CD4-positive, CD25-positive, alpha-beta regulatory T cell (primary cell): ENCODE measurements around the gene C10orf53. TPM values are rescaled to one million over a fixed set of nuclear protein-coding genes. Genes with fewer than 3 reads are reported as not detected.
"Not testable (repeated sequence)": the region's sequence is repeated elsewhere in the genome, so short reads cannot be mapped to it uniquely, and the experiment has no call there.

Experiments used
- ATAC-seq, 2 donors: fragments of 150-1000 bp; cut with Tn5 transposase; one replicate each; pipeline ENCODE4 v1.10.0; 2021; ENCODE audit warnings: low read depth in 2 of 2, moderate number of reproducible peaks in 2 of 2, moderate library complexity in 1 of 2
- DNase-seq, 3 donors: peaks; one replicate each; pipeline versions ENCODE4 v3.0.0 to v3.0.0-alpha.2; 2012 to 2022; ENCODE audit warnings: mixed read lengths in 1 of 3
- H3K27ac ChIP-seq: one replicate; pipeline ENCODE4 v1.7.0; 2013; ENCODE audit warnings: mild to moderate bottlenecking, low read length; ENCODE audit not compliant: insufficient read depth, poor library complexity, severe bottlenecking
- H3K27me3 ChIP-seq: one replicate; pipeline ENCODE4 v1.7.0; 2013; ENCODE audit warnings: low read length; ENCODE audit not compliant: control insufficient read depth, insufficient read depth
- H3K36me3 ChIP-seq: one replicate; pipeline ENCODE4 v1.7.0; 2013; ENCODE audit warnings: mild to moderate bottlenecking, low read length, moderate library complexity; ENCODE audit not compliant: control insufficient read depth, insufficient read depth
- H3K4me1 ChIP-seq: 2 replicates; pipeline ENCODE4 v1.7.0; 2013; ENCODE audit warnings: mild to moderate bottlenecking, low read length; ENCODE audit not compliant: insufficient read depth, control insufficient read depth, poor library complexity, severe bottlenecking
- H3K4me3 ChIP-seq: one replicate; pipeline ENCODE4 v1.7.0; 2013; ENCODE audit warnings: low read depth, mild to moderate bottlenecking, low read length, moderate library complexity
- H3K9me3 ChIP-seq, 2 experiments: 1 replicate in 1 of 2; 2 replicates in 1 of 2; pipeline ENCODE4 v1.7.0; 2013; ENCODE audit warnings: low read length in 2 of 2, mild to moderate bottlenecking in 1 of 2, moderate library complexity in 1 of 2; ENCODE audit not compliant: control insufficient read depth in 2 of 2
- H3K27ac Mint-ChIP-seq, 3 donors: one replicate each; pipeline ENCODE4 v1.8.0; 2020 to 2022; ENCODE audit warnings: mild to moderate bottlenecking in 3 of 3, mixed read lengths in 3 of 3, moderate library complexity in 2 of 3
- H3K27me3 Mint-ChIP-seq: one replicate; pipeline ENCODE4 v1.8.0; 2022; ENCODE audit warnings: mild to moderate bottlenecking, mixed read lengths
- H3K36me3 Mint-ChIP-seq: one replicate; pipeline ENCODE4 v1.8.0; 2020; ENCODE audit warnings: mixed read lengths
- H3K4me1 Mint-ChIP-seq, 4 donors: one replicate each; pipeline ENCODE4 v1.8.0; 2020 to 2022; ENCODE audit warnings: mixed read lengths in 4 of 4, mild to moderate bottlenecking in 1 of 4
- H3K4me3 Mint-ChIP-seq, 4 donors: one replicate each; pipeline ENCODE4 v1.8.0; 2020 to 2022; ENCODE audit warnings: mild to moderate bottlenecking in 4 of 4, mixed read lengths in 4 of 4, moderate library complexity in 3 of 4
- H3K9me3 Mint-ChIP-seq, 7 donors: one replicate each; pipeline ENCODE4 v1.8.0; 2020 to 2022; ENCODE audit warnings: mixed read lengths in 7 of 7, mild to moderate bottlenecking in 3 of 7, moderate library complexity in 2 of 7
- polyA plus RNA-seq, 4 donors: library from polyadenylated mRNA; unstranded; fragments of 300-500 nt; fragmentation: Illumina TruSeq; gene quantifications; one replicate each; pipeline ENCODE4 v1.2.3, GENCODE V29; 2021
- total RNA-seq: library from RNA; stranded (reverse); gene quantifications from one replicate; pipeline ENCODE4 v1.2.3, GENCODE V29; 2022

Gene C10orf53
- total and polyA plus RNA-seq, 5 donors from 2014 or later = not detected

DNA sequence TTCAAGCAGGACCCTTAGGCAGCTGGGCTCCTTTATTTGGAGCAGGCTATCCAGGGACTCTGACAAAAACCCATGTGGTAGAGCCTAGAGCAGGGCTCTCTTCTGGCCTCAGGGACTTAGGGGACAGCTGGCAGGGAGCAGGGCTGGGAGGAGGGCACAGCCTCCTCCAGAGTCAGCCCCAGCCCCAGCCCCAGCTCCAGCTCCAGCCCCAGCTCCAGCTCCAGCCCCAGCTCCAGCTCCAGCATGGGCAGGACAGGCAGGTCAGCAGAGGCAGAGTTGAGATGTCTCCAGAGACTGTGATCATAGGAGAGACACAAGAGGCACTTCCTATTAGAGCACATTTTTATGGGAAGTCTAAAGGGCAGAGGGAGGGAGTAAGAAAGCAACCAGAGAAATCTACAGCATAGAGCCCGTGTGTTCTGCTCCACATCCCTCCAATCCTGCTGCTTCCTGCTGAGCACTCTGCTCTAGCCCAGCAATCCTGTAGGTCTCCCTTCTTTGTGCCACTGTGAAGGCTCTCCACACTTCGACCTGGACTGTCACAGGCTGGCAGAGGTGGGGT is 13.3 kb upstream of the C10orf53 start:
- Mint-ChIP-seq H3K27me3 (peaks cover 3% of the 10 kb centered on the region), H3K9me3 (peaks cover 0 to 3% (median 0%) of the 10 kb centered on the region in 7 donors), H3K36me3 (no peaks in the 10 kb centered on the region), H3K4me3 (no peak overlapping the region), H3K4me1 (no peaks in the 10 kb centered on the region), H3K27ac (no peak overlapping the region)
- no peaks in the 10 kb centered on the region for H3K4me1 ChIP-seq
- H3K9me3 ChIP-seq = no peaks in the 10 kb centered on the region
- ATAC-seq (no peak), DNase-seq (no peak)
- H3K27me3 ChIP-seq = no peaks in the 10 kb centered on the region
- H3K4me3 ChIP-seq = no peak overlapping the region
- H3K27ac ChIP-seq = no peak overlapping the region
- no peaks in the 10 kb centered on the region for H3K36me3 ChIP-seq

- Histone ChIP-seq H3K36me3 (no peaks in the 10 kb centered on the region), H3K4me1 (no peaks in the 10 kb centered on the region), H3K4me3 (no peak overlapping the region), H3K27me3 (no peaks in the 10 kb centered on the region), H3K9me3 (no peaks in the 10 kb centered on the region), H3K27ac (no peak overlapping the region)
- Mint-ChIP-seq H3K27ac (no peak overlapping the region), H3K27me3 (peaks cover 8% of the 10 kb centered on the region), H3K36me3 (no peaks in the 10 kb centered on the region), H3K9me3 (peaks cover 0 to 7% (median 0%) of the 10 kb centered on the region in 7 donors), H3K4me3 (no peak overlapping the region), H3K4me1 (no peaks in the 10 kb centered on the region)
- no peak for ATAC-seq
- DNase-seq = no peak
Observed at GRCh38 chr10:49666685-49667084, 12.8 kb upstream of the C10orf53 start.

GRCh38 chr10:49667991-49668390 is 11.5 kb upstream of the C10orf53 start:
- Mint-ChIP-seq H3K36me3 (no peaks in the 10 kb centered on the region), H3K27me3 (peaks cover 15% of the 10 kb centered on the region), H3K4me1 (no peaks in the 10 kb centered on the region), H3K9me3 (peaks cover 0 to 7% (median 0%) of the 10 kb centered on the region in 7 donors), H3K4me3 (no peak overlapping the region), H3K27ac (no peak overlapping the region)
- H3K9me3 ChIP-seq = no peaks in the 10 kb centered on the region
- no peak for DNase-seq
- H3K27ac ChIP-seq = no peak overlapping the region
- H3K4me3 ChIP-seq = no peak overlapping the region
- H3K27me3 ChIP-seq = no peaks in the 10 kb centered on the region
- H3K4me1 ChIP-seq = no peaks in the 10 kb centered on the region
- no peak for ATAC-seq
- H3K36me3 ChIP-seq = no peaks in the 10 kb centered on the region

DNA sequence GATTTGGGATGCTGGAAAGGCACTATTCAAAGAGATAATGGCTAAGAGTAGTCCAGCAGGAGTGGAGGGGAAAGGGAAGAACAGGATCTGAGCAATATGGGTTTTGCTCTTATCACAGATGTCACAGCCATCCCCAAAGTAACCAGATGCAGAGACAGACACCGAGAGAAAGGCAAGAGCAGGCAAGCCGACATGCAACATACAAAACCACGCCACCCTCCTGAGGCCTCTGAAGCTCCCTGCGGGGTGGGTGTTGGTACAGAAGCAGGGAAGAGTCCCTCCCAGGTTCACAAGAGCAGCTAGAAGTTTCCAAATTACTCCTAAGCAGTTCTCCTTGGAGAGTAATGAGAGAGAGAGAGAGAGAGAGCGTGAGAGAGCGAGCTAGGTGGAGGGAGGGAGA is 10.8 kb upstream of the C10orf53 start:
- Histone ChIP-seq H3K27ac (no peak overlapping the region), H3K36me3 (no peaks in the 10 kb centered on the region), H3K4me3 (no peak overlapping the region), H3K27me3 (peaks cover 2% of the 10 kb centered on the region), H3K4me1 (no peaks in the 10 kb centered on the region), H3K9me3 (no peaks in the 10 kb centered on the region)
- Mint-ChIP-seq H3K9me3 (peaks cover 0 to 11% (median 0%) of the 10 kb centered on the region in 7 donors), H3K4me3 (no peak overlapping the region), H3K27me3 (peaks cover 15% of the 10 kb centered on the region), H3K27ac (no peak overlapping the region), H3K36me3 (no peaks in the 10 kb centered on the region), H3K4me1 (no peaks in the 10 kb centered on the region)
- no peak for ATAC-seq
- DNase-seq = no peak

GRCh38 chr10:49678827-49679479 is 498 bp upstream of the C10orf53 start:
- no peaks in the 10 kb centered on the region for H3K36me3 ChIP-seq
- H3K27me3 Mint-ChIP-seq = peaks cover 25% of the 10 kb centered on the region
- peaks cover 0 to 25% (median 12%) of the 10 kb centered on the region in 7 donors for H3K9me3 Mint-ChIP-seq
- H3K4me1 ChIP-seq = no peaks in the 10 kb centered on the region
- no peaks in the 10 kb centered on the region for H3K36me3 Mint-ChIP-seq
- no peak overlapping the region for H3K27ac Mint-ChIP-seq
- H3K4me3 ChIP-seq = no peak overlapping the region
- peaks cover 4% of the 10 kb centered on the region for H3K27me3 ChIP-seq
- peaks cover 0 to 18% of the 10 kb centered on the region in 2 experiments for H3K9me3 ChIP-seq
- H3K27ac ChIP-seq = no peak overlapping the region
- DNase-seq (no peak), ATAC-seq (no peak)
- no peak overlapping the region for H3K4me3 Mint-ChIP-seq
- H3K4me1 Mint-ChIP-seq = no peaks in the 10 kb centered on the region

DNA sequence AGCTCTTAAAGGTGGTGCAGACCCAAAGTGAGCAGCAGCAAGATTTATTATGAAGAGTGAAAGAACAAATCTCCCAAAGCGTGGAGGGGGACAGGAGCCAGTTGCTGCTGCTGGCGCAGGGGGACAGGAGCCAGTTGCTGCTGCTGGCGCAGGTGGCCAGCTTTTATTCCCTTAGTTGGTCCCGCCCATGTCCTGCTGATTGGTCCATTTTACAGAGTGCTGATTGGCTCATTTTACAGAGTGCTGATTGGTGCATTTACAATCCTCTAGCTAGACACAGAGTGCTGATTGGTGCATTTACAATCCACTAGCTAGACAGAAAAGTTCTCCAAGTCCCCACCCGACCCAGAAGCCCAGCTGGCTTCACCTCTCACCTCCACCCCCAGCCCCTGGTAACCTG is 3.0 kb downstream of the C10orf53 start:
- not testable (repeated sequence) for H3K4me3 ChIP-seq, H3K4me3 Mint-ChIP-seq, DNase-seq, H3K4me1 ChIP-seq, H3K36me3 ChIP-seq, ATAC-seq, H3K27ac Mint-ChIP-seq, H3K36me3 Mint-ChIP-seq, H3K27ac ChIP-seq, H3K4me1 Mint-ChIP-seq
- Mint-ChIP-seq H3K27me3 (peaks cover 24% of the 10 kb centered on the region), H3K9me3 (peaks cover 0 to 28% (median 12%) of the 10 kb centered on the region in 7 donors)
- Histone ChIP-seq H3K9me3 (peaks cover 4 to 18% of the 10 kb centered on the region in 2 experiments), H3K27me3 (peaks cover 10% of the 10 kb centered on the region)

GRCh38 chr10:49682879-49683278 is 3.4 kb downstream of the C10orf53 start:
- DNase-seq = no peak
- Mint-ChIP-seq H3K9me3 (peaks cover 1 to 30% (median 14%) of the 10 kb centered on the region in 7 donors), H3K27me3 (peaks cover 28% of the 10 kb centered on the region), H3K4me1 (no peaks in the 10 kb centered on the region), H3K4me3 (no peak overlapping the region), H3K27ac (no peak overlapping the region), H3K36me3 (no peaks in the 10 kb centered on the region)
- no peak overlapping the region for H3K4me3 ChIP-seq
- no peak overlapping the region for H3K27ac ChIP-seq
- no peaks in the 10 kb centered on the region for H3K4me1 ChIP-seq
- no peaks in the 10 kb centered on the region for H3K36me3 ChIP-seq
- ATAC-seq = no peak
- peaks cover 11% of the 10 kb centered on the region for H3K27me3 ChIP-seq
- peaks cover 4 to 18% of the 10 kb centered on the region in 2 experiments for H3K9me3 ChIP-seq

DNA sequence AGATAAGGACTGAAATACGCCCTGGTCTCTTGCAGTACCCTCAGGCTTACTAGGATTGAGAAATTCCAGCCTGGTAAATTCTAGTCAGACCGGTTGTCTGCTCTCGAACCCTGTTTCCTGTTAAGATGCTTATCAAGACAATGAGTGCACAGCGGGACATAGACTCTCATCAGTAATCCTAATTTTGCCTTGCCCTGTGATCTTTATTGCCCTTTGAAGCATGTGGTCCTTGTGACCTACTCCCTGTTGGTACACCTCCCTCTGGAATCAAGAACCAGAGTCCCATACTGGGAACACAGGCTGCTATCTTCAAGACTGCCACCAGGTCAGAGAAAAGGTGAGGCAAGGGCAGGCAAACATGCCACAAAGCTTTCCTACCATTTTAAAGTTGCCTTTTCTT is 7.2 kb downstream of the C10orf53 start:
- DNase-seq = no peak
- H3K36me3 ChIP-seq = no peaks in the 10 kb centered on the region
- H3K27me3 Mint-ChIP-seq = peaks cover 50% of the 10 kb centered on the region
- H3K27ac ChIP-seq = no peak overlapping the region
- no peak overlapping the region for H3K4me3 Mint-ChIP-seq
- peaks cover 0 to 20% (median 8%) of the 10 kb centered on the region in 7 donors for H3K9me3 Mint-ChIP-seq
- H3K27ac Mint-ChIP-seq = no peak overlapping the region
- peaks cover 0 to 4% of the 10 kb centered on the region in 2 experiments for H3K9me3 ChIP-seq
- H3K27me3 ChIP-seq = peaks cover 28% of the 10 kb centered on the region
- H3K4me1 ChIP-seq = no peaks in the 10 kb centered on the region
- H3K4me3 ChIP-seq = no peak overlapping the region
- ATAC-seq = no peak
- peaks cover 0 to 2% (median 0%) of the 10 kb centered on the region in 4 donors for H3K4me1 Mint-ChIP-seq
- H3K36me3 Mint-ChIP-seq = no peaks in the 10 kb centered on the region
